GM12873 (cell line): ENCODE measurements around the gene CAMTA1.

ENCODE experiments used
- TF ChIP-seq, protein P1 (sequence below): IDR thresholded peaks from 2 replicates; pipeline ENCODE4 v1.5.1; 2012; ENCODE audit warnings: low read depth, mild to moderate bottlenecking, moderate library complexity, low read length, control low read depth; ENCODE audit not compliant: insufficient read depth; ENCODE audit errors: missing control alignments

The CAMTA1 gene

DNA sequence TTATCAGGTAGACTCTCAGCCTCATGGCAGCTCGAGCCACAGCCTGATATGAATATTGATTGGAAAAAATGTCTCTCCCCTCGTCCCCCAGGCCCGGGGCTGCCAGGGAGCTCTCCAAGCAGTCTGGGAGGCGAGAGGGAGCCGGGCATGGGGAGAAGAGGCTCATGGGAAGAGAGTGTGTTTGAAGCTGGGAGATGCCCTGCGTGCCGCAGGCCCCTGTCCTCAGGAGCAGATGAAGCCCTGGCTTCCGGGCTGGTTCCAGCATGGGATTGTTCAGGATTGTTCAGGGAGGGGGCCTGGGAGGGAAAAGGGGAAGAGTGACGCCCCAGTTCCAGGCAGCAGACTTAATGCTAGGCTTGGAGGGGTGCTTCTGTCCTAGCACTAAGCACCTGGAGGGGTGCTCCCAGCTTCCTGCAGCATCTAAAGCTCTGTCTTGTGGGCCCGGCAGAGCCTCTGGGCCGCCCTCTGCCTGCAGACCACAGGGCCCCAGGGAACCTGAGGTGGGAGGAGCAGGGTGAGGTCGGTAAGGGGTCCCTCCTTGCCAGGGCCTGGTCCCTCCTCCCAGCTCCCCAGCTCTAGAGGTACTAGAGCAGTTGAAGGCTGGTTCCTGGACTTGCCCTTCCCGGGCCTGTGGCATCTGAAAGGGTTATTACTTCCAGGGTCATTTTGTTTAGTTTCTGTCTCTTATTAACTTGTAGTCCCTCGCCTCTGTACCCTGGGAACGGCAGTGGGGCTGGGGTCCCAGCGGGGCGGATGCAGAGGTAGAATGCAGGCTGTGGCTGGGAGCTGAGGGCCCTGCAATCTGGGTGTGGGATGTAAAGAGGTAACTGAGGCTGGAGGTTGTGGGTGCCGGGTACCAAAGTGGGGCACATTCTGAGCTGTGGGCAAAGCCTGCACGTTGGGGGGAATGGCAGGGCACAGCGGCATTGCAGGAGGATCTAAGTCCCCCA is 651.1 kb downstream of the CAMTA1 start:
- TF ChIP-seq, protein P1, sequence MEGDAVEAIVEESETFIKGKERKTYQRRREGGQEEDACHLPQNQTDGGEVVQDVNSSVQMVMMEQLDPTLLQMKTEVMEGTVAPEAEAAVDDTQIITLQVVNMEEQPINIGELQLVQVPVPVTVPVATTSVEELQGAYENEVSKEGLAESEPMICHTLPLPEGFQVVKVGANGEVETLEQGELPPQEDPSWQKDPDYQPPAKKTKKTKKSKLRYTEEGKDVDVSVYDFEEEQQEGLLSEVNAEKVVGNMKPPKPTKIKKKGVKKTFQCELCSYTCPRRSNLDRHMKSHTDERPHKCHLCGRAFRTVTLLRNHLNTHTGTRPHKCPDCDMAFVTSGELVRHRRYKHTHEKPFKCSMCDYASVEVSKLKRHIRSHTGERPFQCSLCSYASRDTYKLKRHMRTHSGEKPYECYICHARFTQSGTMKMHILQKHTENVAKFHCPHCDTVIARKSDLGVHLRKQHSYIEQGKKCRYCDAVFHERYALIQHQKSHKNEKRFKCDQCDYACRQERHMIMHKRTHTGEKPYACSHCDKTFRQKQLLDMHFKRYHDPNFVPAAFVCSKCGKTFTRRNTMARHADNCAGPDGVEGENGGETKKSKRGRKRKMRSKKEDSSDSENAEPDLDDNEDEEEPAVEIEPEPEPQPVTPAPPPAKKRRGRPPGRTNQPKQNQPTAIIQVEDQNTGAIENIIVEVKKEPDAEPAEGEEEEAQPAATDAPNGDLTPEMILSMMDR, result no peak

GRCh38 chr1:7437036-7437435 is 651.8 kb downstream of the CAMTA1 start:
- TF ChIP-seq, protein P1, result no peak

DNA sequence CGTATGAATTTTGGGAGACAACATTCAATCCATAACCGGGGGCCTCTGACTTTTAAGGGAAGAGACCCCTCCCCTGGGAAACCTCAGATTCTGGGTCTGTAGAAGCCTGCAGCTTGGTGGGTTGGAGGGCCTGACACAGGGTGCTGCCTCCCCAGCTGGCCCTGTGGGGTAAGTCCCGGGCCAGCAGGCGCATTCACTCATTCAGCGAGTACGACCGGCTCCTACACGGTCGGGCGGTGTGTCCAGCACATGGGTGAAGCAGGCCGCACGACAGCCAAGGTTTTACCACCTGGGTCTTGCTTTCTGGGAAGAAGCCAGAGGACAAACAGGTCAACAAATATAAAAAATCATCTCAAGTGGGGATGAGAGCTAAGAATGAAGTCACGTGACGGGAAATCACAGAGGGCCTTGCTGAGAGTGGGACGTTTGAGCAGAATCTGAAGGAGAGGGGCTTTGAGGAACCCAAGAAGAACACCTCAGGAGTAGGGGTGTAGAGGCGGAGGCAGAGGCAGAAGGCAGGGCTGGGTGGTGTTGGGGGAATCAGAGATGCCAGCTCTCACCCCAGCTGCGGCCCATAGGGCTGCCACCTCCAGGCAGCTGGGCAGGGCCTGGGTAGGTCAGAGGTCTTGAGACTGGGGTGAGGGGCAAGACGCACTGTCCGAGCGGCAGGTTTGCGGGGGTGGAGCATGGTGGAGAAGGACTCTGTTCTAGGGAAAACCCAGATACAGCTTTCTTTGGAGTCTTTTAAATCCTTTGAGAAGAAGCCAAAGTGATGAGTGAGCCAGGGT is 652.5 kb downstream of the CAMTA1 start:
- TF ChIP-seq, protein P1, result no peak

- TF ChIP-seq, protein P1, result no peak
Observed at GRCh38 chr1:7438396-7438785, 653.1 kb downstream of the CAMTA1 start.

DNA sequence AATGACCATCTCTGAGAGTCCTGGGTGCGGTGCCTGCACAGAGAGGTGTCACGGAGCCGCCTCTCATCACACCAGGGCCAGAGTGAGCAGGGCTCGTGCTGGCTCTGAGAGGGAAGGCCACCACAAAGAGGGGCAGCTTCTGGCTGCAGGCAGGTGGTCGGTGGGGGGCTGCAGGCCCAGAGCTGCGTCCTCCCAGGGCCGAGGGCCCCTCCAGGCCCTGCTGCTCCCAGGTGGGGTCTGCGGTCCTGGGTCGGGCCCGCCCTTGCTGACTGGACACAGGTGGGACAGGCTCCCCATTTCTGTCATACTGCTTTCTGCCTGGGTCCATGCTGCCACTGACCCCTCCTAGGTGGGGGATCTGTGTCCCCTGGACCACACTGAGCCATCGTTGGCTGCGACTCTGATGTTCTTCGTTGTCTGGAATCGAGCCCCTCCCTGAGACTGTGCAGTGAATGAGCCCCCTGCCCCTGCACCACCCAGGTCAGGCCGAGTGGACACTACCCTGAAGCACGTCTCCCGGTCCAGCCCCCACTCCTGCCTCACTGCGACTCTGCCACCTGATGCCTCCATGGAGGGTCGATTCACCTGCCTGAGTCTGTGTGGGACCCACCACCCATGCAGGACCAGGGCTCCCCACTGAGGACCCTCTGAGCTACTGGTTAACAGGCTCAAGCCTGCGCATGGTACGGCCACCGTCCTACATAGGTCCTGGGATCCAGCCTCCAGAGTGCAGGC is 653.8 kb downstream of the CAMTA1 start:
- TF ChIP-seq, protein P1, result no peak

DNA sequence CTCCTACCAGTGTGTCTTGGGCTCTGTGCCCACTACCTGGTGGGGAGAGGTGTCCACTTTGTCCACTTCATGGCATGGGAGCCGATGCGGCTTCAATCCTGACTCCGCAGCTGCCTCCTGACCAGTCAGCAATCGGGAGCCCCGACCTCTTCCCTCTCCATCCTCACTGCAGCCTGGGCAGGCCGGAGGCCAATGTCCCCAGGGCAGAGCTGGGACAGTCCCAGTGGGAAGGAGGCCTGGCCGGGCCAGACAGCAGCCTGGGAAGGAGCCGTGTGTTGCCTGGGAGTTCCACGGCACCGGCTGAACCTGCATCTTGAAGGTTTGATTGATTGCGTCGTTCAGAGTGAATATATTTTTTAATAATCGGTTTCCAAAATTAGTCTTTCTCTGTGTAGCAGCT is 654.9 kb downstream of the CAMTA1 start:
- TF ChIP-seq, protein P1, result no peak

DNA sequence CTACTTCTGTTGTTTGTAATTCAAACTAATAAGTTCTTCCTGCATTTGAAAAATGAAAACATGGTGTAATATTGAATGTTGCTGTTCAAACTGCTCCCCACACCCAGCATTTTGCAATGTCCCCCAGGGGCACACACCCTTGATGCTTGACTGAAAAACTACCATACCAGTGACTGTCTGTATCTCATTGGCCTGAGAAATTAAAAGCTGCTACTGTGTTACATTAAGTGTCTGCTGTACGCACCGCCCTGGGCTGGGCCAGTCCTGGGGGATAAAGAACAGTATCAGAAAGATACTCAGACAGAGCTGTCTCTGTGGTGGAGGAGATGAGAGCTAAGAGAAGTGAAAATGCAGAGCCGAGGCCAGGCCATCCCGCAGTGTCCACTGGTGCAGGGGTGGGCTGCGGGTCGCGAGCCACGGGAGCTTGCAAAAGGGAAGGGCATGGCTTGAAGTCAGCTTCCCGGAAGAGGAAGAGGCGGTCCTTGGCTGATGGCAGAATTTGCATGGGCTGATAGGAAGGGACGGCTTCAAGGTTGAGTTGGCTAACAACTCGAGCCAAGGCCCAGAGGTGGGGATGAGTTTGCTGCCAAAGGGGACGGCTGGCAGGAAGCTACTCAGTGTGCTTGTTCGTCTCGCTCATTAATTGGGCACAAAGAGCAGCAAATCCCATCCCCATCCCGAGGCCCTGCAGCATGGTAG is 656.0 kb downstream of the CAMTA1 start:
- TF ChIP-seq, protein P1, result no peak
